ENCODE measurements around the gene STUB1.

DNA sequence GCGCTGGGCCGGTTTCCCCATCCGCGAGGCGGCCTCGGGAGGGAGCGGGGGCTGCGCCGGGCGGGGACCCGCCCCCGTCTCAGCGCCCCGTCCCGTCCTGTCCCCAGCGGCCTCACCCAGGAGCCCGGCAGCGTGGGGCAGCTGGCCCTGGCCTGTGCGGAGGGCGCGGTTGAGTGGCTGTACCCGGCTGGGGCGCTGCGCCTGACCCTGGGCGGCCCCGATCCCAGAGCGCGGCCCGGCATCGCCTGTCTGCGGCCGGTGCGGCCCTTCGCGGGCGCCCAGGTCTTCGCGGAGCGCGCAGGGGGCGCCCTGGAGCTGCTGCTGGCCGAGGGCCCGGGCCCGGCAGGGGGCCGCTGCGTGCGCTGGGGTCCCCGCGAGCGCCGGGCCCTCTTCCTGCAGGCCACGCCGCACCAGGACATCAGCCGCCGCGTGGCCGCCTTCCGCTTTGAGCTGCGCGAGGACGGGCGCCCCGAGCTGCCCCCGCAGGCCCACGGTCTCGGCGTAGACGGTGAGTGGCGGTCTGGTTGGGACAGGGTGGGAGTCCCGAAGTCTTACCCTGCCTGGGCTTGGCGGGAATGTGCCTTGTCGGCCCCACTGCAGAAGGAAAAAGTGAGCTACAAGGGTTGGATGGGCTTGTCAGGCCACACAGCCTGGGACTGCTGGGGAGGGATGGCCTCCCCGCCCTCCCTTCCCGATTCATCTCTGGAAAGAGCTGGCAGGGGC lies 35.4 kb downstream of the STUB1 start:
- TF ChIP-seq EZH2 (IDR thresholded peaks at IDR 0.05; ENCODE audit: insufficient read depth, poor library complexity, severe bottlenecking) (no peak), EZH2phosphoT487 (IDR thresholded peaks at IDR 0.05; ENCODE audit: insufficient read depth, low read depth) (no peak)

Measured in GM23248 (cell line).